ENCODE measurements around the gene CD300LD.

GRCh38 chr17:74549343-74549742 lies 42.7 kb downstream of the CD300LD start:
- no peak for TF ChIP-seq SIN3A (conservative IDR thresholded peaks at IDR 0.05 in 1 of 2, IDR thresholded peaks at IDR 0.05 in 1 of 2; ENCODE audit: low read depth in 1 of 2, low read length in 2 of 2)
- TF ChIP-seq CBX5 (IDR thresholded peaks at IDR 0.05; ENCODE audit: low read depth, low read length), result no peak
- TF ChIP-seq KDM5A (IDR thresholded peaks at IDR 0.05; ENCODE audit: low read length), result no peak
- no peak for TF ChIP-seq POLR2A (IDR thresholded peaks at IDR 0.05; ENCODE audit: control extremely low read depth in 1 of 2, low read depth in 2 of 2, low read length in 2 of 2)
- TF ChIP-seq, protein P1, sequence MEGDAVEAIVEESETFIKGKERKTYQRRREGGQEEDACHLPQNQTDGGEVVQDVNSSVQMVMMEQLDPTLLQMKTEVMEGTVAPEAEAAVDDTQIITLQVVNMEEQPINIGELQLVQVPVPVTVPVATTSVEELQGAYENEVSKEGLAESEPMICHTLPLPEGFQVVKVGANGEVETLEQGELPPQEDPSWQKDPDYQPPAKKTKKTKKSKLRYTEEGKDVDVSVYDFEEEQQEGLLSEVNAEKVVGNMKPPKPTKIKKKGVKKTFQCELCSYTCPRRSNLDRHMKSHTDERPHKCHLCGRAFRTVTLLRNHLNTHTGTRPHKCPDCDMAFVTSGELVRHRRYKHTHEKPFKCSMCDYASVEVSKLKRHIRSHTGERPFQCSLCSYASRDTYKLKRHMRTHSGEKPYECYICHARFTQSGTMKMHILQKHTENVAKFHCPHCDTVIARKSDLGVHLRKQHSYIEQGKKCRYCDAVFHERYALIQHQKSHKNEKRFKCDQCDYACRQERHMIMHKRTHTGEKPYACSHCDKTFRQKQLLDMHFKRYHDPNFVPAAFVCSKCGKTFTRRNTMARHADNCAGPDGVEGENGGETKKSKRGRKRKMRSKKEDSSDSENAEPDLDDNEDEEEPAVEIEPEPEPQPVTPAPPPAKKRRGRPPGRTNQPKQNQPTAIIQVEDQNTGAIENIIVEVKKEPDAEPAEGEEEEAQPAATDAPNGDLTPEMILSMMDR (IDR thresholded peaks at IDR 0.05; ENCODE audit: control extremely low read depth in 1 of 3, insufficient read depth in 1 of 3, low read depth in 1 of 3, low read length in 3 of 3), result no peak
- no peak for TF ChIP-seq EP300 (IDR thresholded peaks at IDR 0.05; ENCODE audit: borderline replicate concordance in 1 of 2, low read depth in 2 of 2, low read length in 2 of 2)
- no peak for TF ChIP-seq HDAC2 (IDR thresholded peaks at IDR 0.05; ENCODE audit: borderline replicate concordance in 1 of 2, low read depth in 2 of 2, low read length in 2 of 2)
- no peak for TF ChIP-seq GABPA (IDR thresholded peaks at IDR 0.05; ENCODE audit: borderline replicate concordance, insufficient read depth, low read length)
- no peak for TF ChIP-seq RFX5 (IDR thresholded peaks at IDR 0.05; ENCODE audit: borderline replicate concordance, low read depth, low read length)
- TF ChIP-seq PHF8 (conservative IDR thresholded peaks at IDR 0.05; ENCODE audit: low read depth, low read length), result no peak
- no peak for TF ChIP-seq EGR1 (IDR thresholded peaks at IDR 0.05; ENCODE audit: borderline replicate concordance, low read depth, low read length)
- no peak for TF ChIP-seq TCF12 (IDR thresholded peaks at IDR 0.05; ENCODE audit: low read depth, low read length)

All from H1 (cell line).